ENCODE results near the gene MRGPRD.
A peak's percentile ranks its signal among the peaks of the same experiment; 100 is the strongest.

Gene MRGPRD

DNA sequence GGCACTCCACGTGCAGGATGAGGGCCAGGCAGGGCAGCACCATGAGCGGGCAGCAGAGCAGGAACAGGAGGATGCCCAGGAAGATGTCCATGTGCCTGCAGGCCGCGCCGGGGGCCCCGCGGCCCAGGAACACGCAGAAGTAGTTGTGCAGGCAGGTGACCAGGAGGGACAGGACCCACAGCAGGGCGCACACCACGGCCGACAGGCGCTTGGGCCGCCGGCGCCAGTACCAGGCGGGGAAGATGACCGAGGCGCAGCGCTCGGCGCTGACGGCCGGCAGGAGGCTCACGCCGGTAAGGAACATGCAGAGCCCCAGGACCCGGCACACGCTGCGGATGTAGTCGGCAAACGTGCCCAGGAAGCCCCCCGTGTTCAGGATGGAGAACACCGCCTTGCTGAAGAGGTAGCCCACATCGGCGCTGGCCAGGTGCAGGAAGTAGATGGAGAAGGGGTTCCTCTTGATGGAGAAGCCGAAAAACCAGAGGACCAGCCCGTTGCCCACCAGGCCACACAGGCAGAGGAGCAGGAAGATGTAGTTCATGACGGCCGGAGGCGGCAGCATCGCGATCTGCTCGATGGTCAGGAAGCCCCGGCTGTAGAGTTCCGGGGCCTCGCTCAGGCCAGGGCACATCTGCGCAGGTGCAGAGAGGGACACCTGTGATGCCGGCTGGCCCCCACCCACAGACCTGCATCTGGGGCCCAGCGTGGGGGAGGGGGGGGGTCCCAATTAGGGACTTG, 25.0 kb upstream of the MRGPRD start:
- DNase-seq: no peak
- Histone ChIP-seq H3K23ac (ENCODE audit: low read length in 2 of 2) (no peak overlapping the region), H3K4me2 (ENCODE audit: low read length, poor library complexity, severe bottlenecking) (no peak overlapping the region), H3K9me3 (ENCODE audit: control insufficient read depth, low read length) (no peaks in the 10 kb centered on the region), H4K8ac (ENCODE audit: low read length) (no peak overlapping the region), H3K9ac (ENCODE audit: low read length) (no peak overlapping the region), H4K91ac (ENCODE audit: low read length) (peak overlapping the region; percentile 62), H3K27ac (ENCODE audit: low read length, poor library complexity, severe bottlenecking) (no peak overlapping the region), H2AK5ac (ENCODE audit: low read length, severe bottlenecking) (no peak overlapping the region), H3K18ac (ENCODE audit: low read depth in 1 of 2, low read length in 2 of 2) (no peak overlapping the region), H3K14ac (ENCODE audit: low read length in 2 of 2) (no peak overlapping the region), H3K4me1 (ENCODE audit: control insufficient read depth, insufficient read depth, low read depth, low read length) (peaks cover 34% of the 10 kb centered on the region), H3K36me3 (ENCODE audit: control insufficient read depth in 1 of 2, insufficient read depth in 2 of 2, low read depth in 1 of 2, low read length in 2 of 2) (peaks cover 35 to 51% of the 10 kb centered on the region in 2 experiments), H2BK12ac (ENCODE audit: low read length in 2 of 2) (no peak overlapping the region), H2BK5ac (ENCODE audit: low read depth, low read length, poor library complexity, severe bottlenecking) (no peak overlapping the region), H3K4ac (ENCODE audit: low read depth in 1 of 2, low read length in 2 of 2) (no peak overlapping the region), H2BK120ac (ENCODE audit: low read depth, low read length) (no peak overlapping the region), H2BK15ac (ENCODE audit: low read depth, poor library complexity, severe bottlenecking) (peak overlapping the region; percentile 17), H3K27me3 (ENCODE audit: control insufficient read depth in 1 of 2, insufficient read depth in 1 of 2, low read length in 2 of 2) (no peaks in the 10 kb centered on the region), H3K4me3 (ENCODE audit: insufficient read depth in 1 of 2, low read depth in 1 of 2, low read length in 2 of 2) (no peak overlapping the region), H3K79me1 (replicated peaks; ENCODE audit: low read length, poor library complexity, severe bottlenecking) (peaks cover 4% of the 10 kb centered on the region), H2AFZ (ENCODE audit: low read depth, low read length) (no peak overlapping the region)
- 97% methylated on average over 45 of the region's 48 CpGs for WGBS

DNA sequence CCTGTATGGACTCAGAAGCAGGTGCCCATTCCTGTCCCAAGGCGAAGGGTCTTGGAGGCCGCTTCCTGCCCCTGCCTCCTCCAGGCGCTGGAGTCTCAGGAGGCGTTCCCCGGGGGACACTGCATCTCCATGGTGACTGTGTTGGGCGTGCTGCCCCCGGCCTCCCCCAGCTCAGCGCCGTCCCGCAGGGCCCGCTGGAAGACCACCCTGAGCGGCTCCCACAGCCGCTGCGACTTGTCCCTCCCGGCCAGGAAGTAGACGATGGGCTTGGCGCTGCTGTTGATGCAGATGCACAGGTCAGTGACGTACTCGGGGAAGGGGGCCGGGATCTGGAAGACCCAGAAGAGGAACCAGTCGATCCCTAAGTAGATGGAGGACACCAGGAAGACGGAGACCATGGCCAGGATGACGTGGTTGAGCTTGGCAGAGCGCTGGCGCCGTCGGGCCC, 24.4 kb upstream of the MRGPRD start:
- H3K27ac ChIP-seq (ENCODE audit: low read length, poor library complexity, severe bottlenecking): no peak overlapping the region
- peak overlapping the region; percentile 62 for H4K91ac ChIP-seq (ENCODE audit: low read length)
- no peak overlapping the region for H2BK5ac ChIP-seq (ENCODE audit: low read depth, low read length, poor library complexity, severe bottlenecking)
- peaks cover 28% of the 10 kb centered on the region for H3K4me1 ChIP-seq (ENCODE audit: control insufficient read depth, insufficient read depth, low read depth, low read length)
- no peak overlapping the region for H2BK15ac ChIP-seq (ENCODE audit: low read depth, poor library complexity, severe bottlenecking)
- H3K36me3 ChIP-seq (ENCODE audit: control insufficient read depth in 1 of 2, insufficient read depth in 2 of 2, low read depth in 1 of 2, low read length in 2 of 2): peaks cover 35 to 51% of the 10 kb centered on the region in 2 experiments
- no peak overlapping the region for H3K9ac ChIP-seq (ENCODE audit: low read length)
- no peak overlapping the region for H2BK120ac ChIP-seq (ENCODE audit: low read depth, low read length)
- H3K18ac ChIP-seq (ENCODE audit: low read depth in 1 of 2, low read length in 2 of 2): no peak overlapping the region
- 98% methylated on average over 27 of the region's 27 CpGs for WGBS
- no peak overlapping the region for H3K14ac ChIP-seq (ENCODE audit: low read length in 2 of 2)
- H2BK12ac ChIP-seq (ENCODE audit: low read length in 2 of 2): no peak overlapping the region
- H2AK5ac ChIP-seq (ENCODE audit: low read length, severe bottlenecking): no peak overlapping the region
- no peaks in the 10 kb centered on the region for H3K9me3 ChIP-seq (ENCODE audit: control insufficient read depth, low read length)
- H3K27me3 ChIP-seq (ENCODE audit: control insufficient read depth in 1 of 2, insufficient read depth in 1 of 2, low read length in 2 of 2): no peaks in the 10 kb centered on the region
- no peak overlapping the region for H3K23ac ChIP-seq (ENCODE audit: low read length in 2 of 2)
- H3K4me3 ChIP-seq (ENCODE audit: insufficient read depth in 1 of 2, low read depth in 1 of 2, low read length in 2 of 2): no peak overlapping the region
- DNase-seq: no peak
- peaks cover 3% of the 10 kb centered on the region for H3K79me1 ChIP-seq (replicated peaks; ENCODE audit: low read length, poor library complexity, severe bottlenecking)
- no peak overlapping the region for H3K4me2 ChIP-seq (ENCODE audit: low read length, poor library complexity, severe bottlenecking)
- no peak overlapping the region for H3K4ac ChIP-seq (ENCODE audit: low read depth in 1 of 2, low read length in 2 of 2)
- H4K8ac ChIP-seq (ENCODE audit: low read length): no peak overlapping the region
- no peak overlapping the region for H2AFZ ChIP-seq (ENCODE audit: low read depth, low read length)

GRCh38 chr11:69004411-69005182, 23.8 kb upstream of the MRGPRD start:
- WGBS: 93% methylated on average over 9 of the region's 13 CpGs
- no peak overlapping the region for H2BK15ac ChIP-seq (ENCODE audit: low read depth, poor library complexity, severe bottlenecking)

GRCh38 chr11:69003866-69004367, 23.1 kb upstream of the MRGPRD start:
- H3K36me3 ChIP-seq (ENCODE audit: control insufficient read depth in 1 of 2, insufficient read depth in 2 of 2, low read depth in 1 of 2, low read length in 2 of 2): peaks cover 35 to 45% of the 10 kb centered on the region in 2 experiments
- no peak overlapping the region for H3K27ac ChIP-seq (ENCODE audit: low read length, poor library complexity, severe bottlenecking)
- peaks cover 15% of the 10 kb centered on the region for H3K4me1 ChIP-seq (ENCODE audit: control insufficient read depth, insufficient read depth, low read depth, low read length)
- H3K14ac ChIP-seq (ENCODE audit: low read length in 2 of 2): no peak overlapping the region
- H2AFZ ChIP-seq (ENCODE audit: low read depth, low read length): no peak overlapping the region
- H4K8ac ChIP-seq (ENCODE audit: low read length): no peak overlapping the region
- H2AK5ac ChIP-seq (ENCODE audit: low read length, severe bottlenecking): no peak overlapping the region
- H2BK15ac ChIP-seq (ENCODE audit: low read depth, poor library complexity, severe bottlenecking): no peak overlapping the region
- no peak overlapping the region for H3K23ac ChIP-seq (ENCODE audit: low read length in 2 of 2)
- WGBS: 94% methylated on average over 14 of the region's 20 CpGs
- H3K27me3 ChIP-seq (ENCODE audit: control insufficient read depth in 1 of 2, insufficient read depth in 1 of 2, low read length in 2 of 2): no peaks in the 10 kb centered on the region
- H3K4ac ChIP-seq (ENCODE audit: low read depth in 1 of 2, low read length in 2 of 2): no peak overlapping the region
- no peak overlapping the region for H2BK12ac ChIP-seq (ENCODE audit: low read length in 2 of 2)
- H3K9ac ChIP-seq (ENCODE audit: low read length): no peak overlapping the region
- H2BK5ac ChIP-seq (ENCODE audit: low read depth, low read length, poor library complexity, severe bottlenecking): no peak overlapping the region
- no peaks in the 10 kb centered on the region for H3K9me3 ChIP-seq (ENCODE audit: control insufficient read depth, low read length)
- no peak for DNase-seq
- no peak overlapping the region for H3K4me3 ChIP-seq (ENCODE audit: insufficient read depth in 1 of 2, low read depth in 1 of 2, low read length in 2 of 2)
- H3K18ac ChIP-seq (ENCODE audit: low read depth in 1 of 2, low read length in 2 of 2): no peak overlapping the region
- no peaks in the 10 kb centered on the region for H3K79me1 ChIP-seq (replicated peaks; ENCODE audit: low read length, poor library complexity, severe bottlenecking)
- H3K4me2 ChIP-seq (ENCODE audit: low read length, poor library complexity, severe bottlenecking): no peak overlapping the region
- H4K91ac ChIP-seq (ENCODE audit: low read length): peak overlapping the region; percentile 46
- H2BK120ac ChIP-seq (ENCODE audit: low read depth, low read length): no peak overlapping the region

More at GRCh38 chr11:69004411-69005182, 23.8 kb upstream of the MRGPRD start:
- Histone ChIP-seq H4K8ac (ENCODE audit: low read length) (peak overlapping the region; percentile 21), H3K14ac (ENCODE audit: low read length in 2 of 2) (no peak overlapping the region), H3K4ac (ENCODE audit: low read depth in 1 of 2, low read length in 2 of 2) (no peak overlapping the region), H3K9me3 (ENCODE audit: control insufficient read depth, low read length) (no peaks in the 10 kb centered on the region), H3K36me3 (ENCODE audit: control insufficient read depth in 1 of 2, insufficient read depth in 2 of 2, low read depth in 1 of 2, low read length in 2 of 2) (peaks cover 35 to 51% of the 10 kb centered on the region in 2 experiments), H3K4me3 (ENCODE audit: insufficient read depth in 1 of 2, low read depth in 1 of 2, low read length in 2 of 2) (no peak overlapping the region), H2AK5ac (ENCODE audit: low read length, severe bottlenecking) (no peak overlapping the region), H2BK12ac (ENCODE audit: low read length in 2 of 2) (no peak overlapping the region), H3K4me2 (ENCODE audit: low read length, poor library complexity, severe bottlenecking) (no peak overlapping the region), H3K18ac (ENCODE audit: low read depth in 1 of 2, low read length in 2 of 2) (no peak overlapping the region), H3K27ac (ENCODE audit: low read length, poor library complexity, severe bottlenecking) (no peak overlapping the region), H3K23ac (ENCODE audit: low read length in 2 of 2) (no peak overlapping the region), H2AFZ (ENCODE audit: low read depth, low read length) (no peak overlapping the region), H2BK120ac (ENCODE audit: low read depth, low read length) (no peak overlapping the region), H3K4me1 (ENCODE audit: control insufficient read depth, insufficient read depth, low read depth, low read length) (peaks cover 22% of the 10 kb centered on the region), H4K91ac (ENCODE audit: low read length) (no peak overlapping the region), H3K79me1 (replicated peaks; ENCODE audit: low read length, poor library complexity, severe bottlenecking) (no peaks in the 10 kb centered on the region), H3K27me3 (ENCODE audit: control insufficient read depth in 1 of 2, insufficient read depth in 1 of 2, low read length in 2 of 2) (no peaks in the 10 kb centered on the region), H3K9ac (ENCODE audit: low read length) (no peak overlapping the region), H2BK5ac (ENCODE audit: low read depth, low read length, poor library complexity, severe bottlenecking) (no peak overlapping the region)
- DNase-seq: no peak
